ENCODE data around the gene PACRGL. TPM values are rescaled to one million over a fixed set of nuclear protein-coding genes. Genes with fewer than 3 reads are reported as not detected.

The PACRGL gene
- total RNA-seq: 18.2 and 20.6 TPM in 2 replicates

DNA sequence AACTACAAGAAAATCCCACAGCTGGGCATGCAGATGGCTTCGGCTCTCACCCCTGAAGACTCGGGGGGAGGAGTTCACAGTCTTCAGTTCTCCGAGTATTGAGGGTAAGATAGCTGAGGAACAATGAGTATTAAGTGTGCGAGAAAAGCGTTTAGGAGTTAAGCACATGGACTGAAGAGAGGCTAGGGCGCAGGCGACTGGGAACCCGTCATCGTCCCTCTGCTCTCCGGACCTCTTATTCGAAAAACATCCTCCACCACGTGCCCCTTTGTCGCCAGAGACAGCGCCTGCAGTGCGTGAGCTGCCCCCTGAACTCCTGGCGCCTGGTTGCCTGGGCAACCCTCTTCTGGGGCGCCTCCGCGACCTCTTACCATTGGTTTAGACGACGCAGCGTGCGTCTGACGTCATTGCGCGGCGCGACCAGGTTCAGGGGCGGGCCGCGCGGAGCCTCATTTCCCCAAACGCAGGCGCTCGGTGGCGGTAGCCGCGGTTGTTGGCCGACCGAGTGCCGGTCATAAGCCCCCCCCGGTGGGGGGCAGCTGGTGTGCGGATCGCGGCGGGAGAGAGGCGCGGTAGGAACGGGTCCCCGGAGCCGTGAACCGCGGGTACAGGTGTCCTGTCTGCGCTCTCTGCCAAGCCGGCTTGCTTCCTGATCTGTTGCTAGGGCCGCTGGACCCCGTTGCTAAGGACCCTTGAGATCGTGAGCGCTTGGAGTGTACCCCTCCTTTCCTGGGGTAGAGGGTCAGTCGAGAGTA lies at the start of gene PACRGL:
TSS of gene PACRGL (plus strand) at position 452 of the 755 bp plus-strand sequence. CDS start 4,024 bp downstream, outside the sequence.

